A549 (cell line): ENCODE data around the gene SNX19. TPM values are rescaled to one million over a fixed set of nuclear protein-coding genes. Genes with fewer than 3 reads are reported as not detected.
A peak's percentile ranks its signal among the peaks of the same experiment; 100 is the strongest.

Source experiments
- ATAC-seq, 2 experiments: fragments of 200-7000 bp in 1 of 2; fragments of >200 bp in 1 of 2; cut with Nextera tagmentation in 1 of 2; cut with Tn5 transposase in 1 of 2; 3 replicates each; pipeline versions ENCODE4 v1.8.0 to v1.9.1; 2018 to 2020; ENCODE audit warnings: mild to moderate bottlenecking in 1 of 2, moderate library complexity in 1 of 2
- CTCF ChIA-PET: fragments of 300-600 bp; sonication (Branson Sonifier 250); formaldehyde crosslinking; extraction: SDS; loops from one replicate; lab custom pipeline; 2021; ENCODE audit warnings: antibody characterized with exemption, inconsistent platforms; lab: Yijun Ruan, JAX
- POLR2A ChIA-PET: fragments of 350-600 bp; formaldehyde crosslinking; extraction: SDS; loops from one replicate; lab custom pipeline; 2021; ENCODE audit warnings: antibody characterized with exemption, inconsistent platforms; lab: Yijun Ruan, JAX
- DNase-seq, 2 experiments: peaks; one replicate each; pipeline versions ENCODE4 v3.0.0 to v3.0.0-alpha.2; 2011 to 2016; ENCODE audit warnings: low read depth in 1 of 2, low spot score in 1 of 2
- FAIRE-seq: peaks from 2 replicates; lab custom pipeline; 2011; peaks lifted over from hg19 to GRCh38; lab: Jason Lieb, UNC
- H3K27ac ChIP-seq, 2 experiments: fragments of >200 bp; sonication (Bioruptor Twin); formaldehyde crosslinking; 3 replicates each; pipeline ENCODE4 v1.5.1; 2016 to 2017
- H3K4me1 ChIP-seq: fragments of >200 bp; sonication (Bioruptor Twin); formaldehyde crosslinking; 3 replicates; pipeline ENCODE4 v1.6.1; 2016
- H3K4me2 ChIP-seq: fragments of >200 bp; sonication (Bioruptor Twin); formaldehyde crosslinking; 3 replicates; pipeline ENCODE4 v1.6.1; 2016
- H3K4me3 ChIP-seq: fragments of >200 bp; sonication (Bioruptor Twin); formaldehyde crosslinking; 3 replicates; pipeline ENCODE4 v1.5.1; 2016
- H3K9me3 ChIP-seq: fragments of >200 bp; sonication (Bioruptor Twin); formaldehyde crosslinking; 3 replicates; pipeline ENCODE4 v1.6.1; 2016
- BCL3 ChIP-seq: fragments of >200 bp; sonication (Bioruptor Twin); formaldehyde crosslinking; IDR thresholded peaks from 3 replicates; pipeline ENCODE4 v1.6.1; 2016
- BHLHE40 ChIP-seq: IDR thresholded peaks from 2 replicates; pipeline ENCODE4 v1.6.1; 2012; ENCODE audit warnings: low read depth, low read length, inconsistent platforms
- CBX2 ChIP-seq: fragments of 200-600 bp; sonication (generic); IDR thresholded peaks from 2 replicates; pipeline ENCODE4 v1.6.1; 2016; ENCODE audit warnings: low read depth, mild to moderate bottlenecking, borderline replicate concordance
- CHD4 ChIP-seq: fragments of 200-600 bp; sonication (generic); IDR thresholded peaks from 2 replicates; pipeline ENCODE4 v1.6.1; 2016; ENCODE audit warnings: antibody characterized with exemption, mild to moderate bottlenecking, borderline replicate concordance
- CTCF ChIP-seq: fragments of >200 bp; sonication (Bioruptor Twin); formaldehyde crosslinking; IDR thresholded peaks from 3 replicates; pipeline ENCODE4 v1.5.1; 2016
- EHF ChIP-seq: fragments of 250-450 bp; sonication (Bioruptor Pico); IDR thresholded peaks from 2 replicates; pipeline ENCODE4 v1.5.0; 2020; ENCODE audit warnings: mild to moderate bottlenecking
- EHMT2 ChIP-seq: fragments of 200-600 bp; sonication (generic); IDR thresholded peaks from 2 replicates; pipeline ENCODE4 v1.6.1; 2016; ENCODE audit warnings: antibody characterized with exemption, low read depth, mild to moderate bottlenecking, moderate library complexity
- ELK1 ChIP-seq: fragments of 150-350 bp; IDR thresholded peaks from 2 replicates; pipeline ENCODE4 v1.6.1; 2014; ENCODE audit warnings: low read depth, mild to moderate bottlenecking, low read length
- FOSL2 ChIP-seq, 2 experiments: fragments of 450-650 bp in 1 of 2; fragments of >200 bp in 1 of 2; sonication (Bioruptor Twin) in 1 of 2; formaldehyde crosslinking; IDR thresholded peaks; 2 replicates each; pipeline versions ENCODE4 v1.5.0 to v1.6.1; 2016 to 2020; ENCODE audit warnings: mild to moderate bottlenecking in 1 of 2, moderate library complexity in 1 of 2
- HDAC2 ChIP-seq: fragments of 200-600 bp; sonication (generic); IDR thresholded peaks from 2 replicates; pipeline ENCODE4 v1.6.1; 2016
- HEYL ChIP-seq: fragments of 250-450 bp; sonication (Bioruptor Pico); IDR thresholded peaks from 2 replicates; pipeline ENCODE4 v1.8.0; 2021; ENCODE audit warnings: mild to moderate bottlenecking, moderate library complexity
- JUN ChIP-seq, 2 experiments: fragments of >200 bp; sonication (Bioruptor Twin); formaldehyde crosslinking; IDR thresholded peaks; 2 replicates in 1 of 2; 3 replicates in 1 of 2; pipeline ENCODE4 v1.6.1; 2016 to 2017
- MAFK ChIP-seq: fragments of 450-650 bp; IDR thresholded peaks from 2 replicates; pipeline ENCODE4 v1.6.1; 2014; ENCODE audit not compliant: partially characterized antibody
- MAX ChIP-seq: IDR thresholded peaks from 2 replicates; pipeline ENCODE4 v1.6.1; 2012
- MAZ ChIP-seq: fragments of 150-350 bp; IDR thresholded peaks from 2 replicates; pipeline ENCODE4 v1.6.1; 2014; ENCODE audit warnings: antibody characterized with exemption, low read depth, low read length, borderline replicate concordance
- MYC ChIP-seq: IDR thresholded peaks from 2 replicates; pipeline ENCODE4 v1.6.1; 2012; ENCODE audit warnings: mild to moderate bottlenecking, inconsistent platforms, low read length, improper control_type of control experiment, borderline replicate concordance
- NFE2L2 ChIP-seq: fragments of 150-350 bp; conservative IDR thresholded peaks from 2 replicates; pipeline ENCODE4 v1.6.1; 2014; ENCODE audit warnings: low read length
- NPAS2 ChIP-seq: fragments of 250-450 bp; sonication (Bioruptor Pico); IDR thresholded peaks from 2 replicates; pipeline ENCODE4 v1.8.0; 2022; ENCODE audit warnings: mild to moderate bottlenecking, moderate library complexity, borderline replicate concordance
- PHF8 ChIP-seq: fragments of 200-600 bp; sonication (generic); IDR thresholded peaks from 2 replicates; pipeline ENCODE4 v1.6.1; 2016; ENCODE audit warnings: low read depth, mild to moderate bottlenecking, antibody characterized with exemption, moderate library complexity, borderline replicate concordance
- REST ChIP-seq: fragments of 200-600 bp; sonication (generic); IDR thresholded peaks from 2 replicates; pipeline ENCODE4 v1.6.1; 2016; ENCODE audit warnings: antibody characterized with exemption, mild to moderate bottlenecking, moderate library complexity
- RNF2 ChIP-seq: fragments of 200-600 bp; sonication (generic); IDR thresholded peaks from 2 replicates; pipeline ENCODE4 v1.6.1; 2016; ENCODE audit warnings: low read depth, mild to moderate bottlenecking, antibody characterized with exemption, moderate library complexity, borderline replicate concordance
- SMC3 ChIP-seq: fragments of >200 bp; sonication (Bioruptor Twin); formaldehyde crosslinking; IDR thresholded peaks from 3 replicates; pipeline ENCODE4 v1.6.1; 2018; ENCODE audit warnings: inconsistent platforms
- TP53 ChIP-seq: fragments of 250-450 bp; sonication (Bioruptor Pico); IDR thresholded peaks from 2 replicates; pipeline ENCODE4 v1.5.0; 2021; ENCODE audit warnings: mild to moderate bottlenecking, moderate library complexity
- ZC3H11A ChIP-seq: fragments of 450-650 bp; IDR thresholded peaks from 2 replicates; pipeline ENCODE4 v1.6.1; 2014; ENCODE audit warnings: antibody characterized with exemption, mild to moderate bottlenecking
- ZNF302 ChIP-seq: fragments of 250-450 bp; sonication (Bioruptor Pico); IDR thresholded peaks from 2 replicates; pipeline ENCODE4 v1.9.0; 2021; ENCODE audit warnings: inconsistent platforms, mild to moderate bottlenecking, moderate library complexity
- WGBS: methylation state at CpG from one replicate; pipeline ENCODE4 v1.1.6; 2017; ENCODE audit errors: missing lambda C conversion rate; 5-methylcytosine and 5-hydroxymethylcytosine counted together
- polyA plus RNA-seq, 4 experiments: library from polyadenylated mRNA; depleted of rRNA in 3 of 4; stranded (reverse); fragments of >200 nt; fragmentation: RNase III in 1 of 4; extraction: RNeasy Plus Mini Kit Qiagen cat#74134 plus additional on column Dnase treatment in 1 of 4; gene quantifications; 2 replicates in 3 of 4; 3 replicates in 1 of 4; pipeline ENCODE4 v1.2.3, GENCODE V29; 2011 to 2017

Gene SNX19
- polyA plus RNA-seq, 2 of the 4 experiments (the other 2 are of a cell fraction), result 13.4 to 26.7 TPM

- ATAC-seq, result no peak
- no peak for DNase-seq
- CTCF ChIA-PET, result interaction anchor here (0.6 to 4.1 kb wide), 5 partner anchors 9 to 470 kb away, joined by 3 to 20 read pairs (median 3); partner anchors contain the start of gene SNX19
- no peak for TF ChIP-seq JUN (IDR thresholded peaks at IDR 0.05)
- TF ChIP-seq MYC, result no peak
- TF ChIP-seq FOSL2 (IDR thresholded peaks at IDR 0.05), result no peak
- TF ChIP-seq FOSL2 (CRISPR knock-in tag; IDR thresholded peaks at IDR 0.05), result no peak
- TF ChIP-seq SMC3, result no peak
- no peak for TF ChIP-seq EHF (CRISPR knock-in tag)
- TF ChIP-seq HEYL (CRISPR knock-in tag), result no peak
- TF ChIP-seq MAZ, result no peak
- no peak for TF ChIP-seq ELK1
- TF ChIP-seq HDAC2, result no peak
- TF ChIP-seq MAX, result no peak
- TF ChIP-seq RNF2, result no peak
- no peak for TF ChIP-seq BCL3
- TF ChIP-seq ZC3H11A, result no peak
- TF ChIP-seq MAFK, result no peak
- TF ChIP-seq, all 56 proteins: peak for 0
- Histone ChIP-seq H3K9me3 (no peaks in the 10 kb centered on the region), H3K4me3 (no peak overlapping the region), H3K4me1 (0 out of 3 replicates have a peak, but pooled peaks cover 4% of the 10 kb centered on the region), H3K27ac (no peak overlapping the region), H3K4me2 (no peak overlapping the region)
- no peak for FAIRE-seq
- 100% methylated on average over 3 of the region's 3 CpGs for WGBS
- POLR2A ChIA-PET, result no interaction called here
Observed at GRCh38 chr11:130905512-130905911, 10.8 kb downstream of the SNX19 start.

- TF ChIP-seq BHLHE40 (no peak), CTCF (peak; percentile 18; the same call in 1 of the 3 replicates)
Observed at GRCh38 chr11:130904380-130904779, 11.9 kb downstream of the SNX19 start.

GRCh38 chr11:130902380-130902779 is 13.9 kb downstream of the SNX19 start:
- CTCF ChIA-PET, result interaction anchor here (0.6 to 1.8 kb wide), 3 partner anchors 14 to 513 kb away, joined by 3 to 5 read pairs (median 3); partner anchors contain the start of gene SNX19
- Histone ChIP-seq H3K27ac (no peak overlapping the region), H3K4me2 (no peak overlapping the region), H3K4me3 (no peak overlapping the region), H3K9me3 (no peaks in the 10 kb centered on the region), H3K4me1 (peaks cover 9% of the 10 kb centered on the region; the same call in 2 of the 3 replicates)
- 85% methylated on average over 3 of the region's 3 CpGs for WGBS
- POLR2A ChIA-PET, result no interaction called here
- ATAC-seq (no peak), FAIRE-seq (no peak), DNase-seq (no peak)
- TF ChIP-seq NFE2L2 (no peak), MAZ (no peak), PHF8 (no peak), EHMT2 (no peak), MAX (no peak), ZNF302 (CRISPR knock-in tag) (no peak), TP53 (no peak), CHD4 (no peak), ZC3H11A (no peak), NPAS2 (CRISPR knock-in tag) (no peak), REST (no peak), HDAC2 (no peak), CBX2 (no peak)

More at GRCh38 chr11:130904380-130904779, 11.9 kb downstream of the SNX19 start:
- WGBS, result 90% methylated on average over 1 of the region's 1 CpG
- ATAC-seq (peak; percentile 61 to 64; a peak in 2 of 6 replicates), FAIRE-seq (no peak), DNase-seq (no peak)
- Histone ChIP-seq H3K9me3 (no peaks in the 10 kb centered on the region), H3K4me1 (0 out of 3 replicates have a peak, but pooled peaks cover 2% of the 10 kb centered on the region), H3K4me3 (no peak overlapping the region), H3K4me2 (no peak overlapping the region), H3K27ac (no peak overlapping the region)
- ChIA-PET CTCF (interaction anchor here (0.6 to 4.1 kb wide), 10 partner anchors 10 to 815 kb away, joined by 3 to 20 read pairs (median 3); partner anchors contain the start of gene SNX19), POLR2A (no interaction called here)
